Breast epithelium (tissue), 4 donors: ENCODE measurements around the gene H2BK1. TPM values are rescaled to one million over a fixed set of nuclear protein-coding genes. Genes with fewer than 3 reads are reported as not detected.

Experiments
- DNase-seq, 2 donors: peaks; one replicate each; pipeline ENCODE4 v3.0.0-alpha.2; 2019; ENCODE audit warnings: low spot score in 2 of 2
- H3K27ac ChIP-seq, 2 donors: fragments of 200-600 bp; sonication (generic) in 1 of 2; one replicate each; pipeline ENCODE4 v1.5.1; 2016 to 2019; ENCODE audit warnings: mild to moderate bottlenecking in 1 of 2
- H3K27me3 ChIP-seq, 2 donors: fragments of 200-600 bp; sonication (generic) in 1 of 2; one replicate each; pipeline versions ENCODE4 v1.5.1 to v1.6.0; 2017 to 2019; ENCODE audit warnings: control low read depth in 1 of 2, mild to moderate bottlenecking in 1 of 2
- H3K36me3 ChIP-seq: fragments of 200-600 bp; one replicate; pipeline ENCODE4 v1.5.1; 2019
- H3K4me1 ChIP-seq, 2 donors: fragments of 200-600 bp; sonication (generic); one replicate each; pipeline ENCODE4 v1.5.1; 2016 to 2019; ENCODE audit warnings: control low read depth in 1 of 2
- H3K4me3 ChIP-seq, 3 donors: fragments of 200-600 bp; sonication (generic); 1 replicate in 2 of 3; 2 replicates in 1 of 3; pipeline ENCODE4 v1.5.1; 2016 to 2019; ENCODE audit warnings: mild to moderate bottlenecking in 3 of 3, moderate library complexity in 2 of 3
- H3K9me3 ChIP-seq, 2 donors: fragments of 200-600 bp; sonication (generic) in 1 of 2; one replicate each; pipeline ENCODE4 v1.5.1; 2016 to 2019; ENCODE audit warnings: control low read depth in 1 of 2
- CTCF ChIP-seq, 3 donors: fragments of 450-650 bp; IDR thresholded peaks; one replicate each; pipeline ENCODE4 v1.5.1; 2016 to 2017; ENCODE audit warnings: antibody characterized with exemption in 3 of 3, mild to moderate bottlenecking in 3 of 3, moderate library complexity in 3 of 3
- POLR2A ChIP-seq: fragments of 450-650 bp; IDR thresholded peaks from one replicate; pipeline ENCODE4 v1.6.1; 2016; ENCODE audit warnings: antibody characterized with exemption, mild to moderate bottlenecking, moderate library complexity
- POLR2AphosphoS5 ChIP-seq, 3 donors: sonication (generic); formaldehyde crosslinking; IDR thresholded peaks; one replicate each; pipeline ENCODE4 v1.6.1; 2017; ENCODE audit warnings: antibody characterized with exemption in 3 of 3
- intact Hi-C: fragments of 100-400 bp; cut with DNase I; formaldehyde crosslinking; loops from one replicate; pipeline ENCODE4 v1.15.1; 2023; ENCODE audit warnings: low total_unique reads
- total RNA-seq, 3 donors: library from RNA; depleted of rRNA; stranded (reverse); fragments of >200 nt; gene quantifications; one replicate each; pipeline ENCODE4 v1.1.0, GENCODE V29; 2016

The H2BK1 gene
- total RNA-seq, 3 donors from 2014 or later: not detected

GRCh38 chr7:151254316-151254715 lies 44.0 kb upstream of the H2BK1 start:
- H3K27me3 ChIP-seq: no peaks in the 10 kb centered on the region
- no peak for TF ChIP-seq POLR2A
- TF ChIP-seq CTCF (IDR thresholded peaks at IDR 0.05): no peak
- TF ChIP-seq POLR2AphosphoS5 (IDR thresholded peaks at IDR 0.05): no peak
- H3K27ac ChIP-seq: peak overlapping the region in 1 of 2 donors; percentile 38
- intact Hi-C loops: no loop called here
- no peak overlapping the region for H3K4me3 ChIP-seq
- DNase-seq: no peak
- H3K9me3 ChIP-seq: no peaks in the 10 kb centered on the region
- no peaks in the 10 kb centered on the region for H3K36me3 ChIP-seq
- no peaks in the 10 kb centered on the region for H3K4me1 ChIP-seq

DNA sequence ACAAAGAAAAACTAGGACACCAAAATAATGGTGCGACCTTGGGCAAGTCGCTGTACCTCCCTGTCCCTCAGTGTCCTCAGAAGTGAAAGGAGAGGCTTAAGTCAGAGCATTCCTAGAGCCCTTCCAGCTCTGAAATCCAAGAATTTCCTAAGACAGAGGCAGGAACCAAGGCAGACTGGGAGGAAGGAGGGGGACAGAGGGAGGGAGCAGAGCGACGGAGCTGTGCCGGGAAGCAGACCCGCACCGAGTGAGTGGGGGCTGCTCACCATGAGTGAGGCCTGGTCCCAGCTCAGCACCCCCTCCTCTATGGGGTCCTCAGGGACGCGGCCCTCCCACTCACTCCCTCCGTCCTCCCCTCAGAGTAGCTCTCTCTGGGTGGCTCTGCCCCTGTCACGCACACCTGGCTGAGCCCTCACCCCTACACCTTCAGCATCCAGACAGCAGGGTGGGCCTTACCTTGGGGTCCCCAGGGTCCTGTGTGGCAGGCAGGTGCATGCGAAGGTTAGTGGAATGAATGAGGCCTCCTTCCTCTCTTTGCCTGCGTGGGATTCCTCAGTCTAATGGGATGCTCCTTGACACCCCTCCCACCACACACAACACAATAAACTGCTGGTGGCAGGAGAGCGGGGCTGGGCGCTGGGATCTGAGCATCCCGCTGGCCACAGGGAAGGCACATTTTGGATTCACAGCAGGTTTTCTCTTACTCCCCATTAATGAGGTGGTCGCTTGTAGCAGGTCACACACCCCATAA lies 42.8 kb upstream of the H2BK1 start:
- peak overlapping the region; percentile 61 to 84 (median 66) for H3K4me3 ChIP-seq
- H3K9me3 ChIP-seq: no peaks in the 10 kb centered on the region
- H3K36me3 ChIP-seq: no peaks in the 10 kb centered on the region
- no peak for TF ChIP-seq CTCF (IDR thresholded peaks at IDR 0.05)
- no peak for TF ChIP-seq POLR2A
- TF ChIP-seq POLR2AphosphoS5 (IDR thresholded peaks at IDR 0.05): no peak
- no peak for DNase-seq
- no peaks in the 10 kb centered on the region for H3K27me3 ChIP-seq
- no peaks in the 10 kb centered on the region for H3K4me1 ChIP-seq
- intact Hi-C loops: no loop called here
- peak overlapping the region; percentile 80 to 83 for H3K27ac ChIP-seq

GRCh38 chr7:151252561-151252835 lies 42.2 kb upstream of the H2BK1 start:
- H3K4me1 ChIP-seq: peaks cover 0 to 4% of the 10 kb centered on the region in 2 donors
- H3K27ac ChIP-seq: peak overlapping the region; percentile 80 to 94
- peak overlapping the region; percentile 61 to 84 (median 66) for H3K4me3 ChIP-seq
- H3K9me3 ChIP-seq: no peaks in the 10 kb centered on the region
- intact Hi-C loops: no loop called here
- no peak for DNase-seq
- H3K36me3 ChIP-seq: no peaks in the 10 kb centered on the region
- TF ChIP-seq CTCF (IDR thresholded peaks at IDR 0.05) (no peak), POLR2A (no peak), POLR2AphosphoS5 (IDR thresholded peaks at IDR 0.05) (no peak)
- no peaks in the 10 kb centered on the region for H3K27me3 ChIP-seq

DNA sequence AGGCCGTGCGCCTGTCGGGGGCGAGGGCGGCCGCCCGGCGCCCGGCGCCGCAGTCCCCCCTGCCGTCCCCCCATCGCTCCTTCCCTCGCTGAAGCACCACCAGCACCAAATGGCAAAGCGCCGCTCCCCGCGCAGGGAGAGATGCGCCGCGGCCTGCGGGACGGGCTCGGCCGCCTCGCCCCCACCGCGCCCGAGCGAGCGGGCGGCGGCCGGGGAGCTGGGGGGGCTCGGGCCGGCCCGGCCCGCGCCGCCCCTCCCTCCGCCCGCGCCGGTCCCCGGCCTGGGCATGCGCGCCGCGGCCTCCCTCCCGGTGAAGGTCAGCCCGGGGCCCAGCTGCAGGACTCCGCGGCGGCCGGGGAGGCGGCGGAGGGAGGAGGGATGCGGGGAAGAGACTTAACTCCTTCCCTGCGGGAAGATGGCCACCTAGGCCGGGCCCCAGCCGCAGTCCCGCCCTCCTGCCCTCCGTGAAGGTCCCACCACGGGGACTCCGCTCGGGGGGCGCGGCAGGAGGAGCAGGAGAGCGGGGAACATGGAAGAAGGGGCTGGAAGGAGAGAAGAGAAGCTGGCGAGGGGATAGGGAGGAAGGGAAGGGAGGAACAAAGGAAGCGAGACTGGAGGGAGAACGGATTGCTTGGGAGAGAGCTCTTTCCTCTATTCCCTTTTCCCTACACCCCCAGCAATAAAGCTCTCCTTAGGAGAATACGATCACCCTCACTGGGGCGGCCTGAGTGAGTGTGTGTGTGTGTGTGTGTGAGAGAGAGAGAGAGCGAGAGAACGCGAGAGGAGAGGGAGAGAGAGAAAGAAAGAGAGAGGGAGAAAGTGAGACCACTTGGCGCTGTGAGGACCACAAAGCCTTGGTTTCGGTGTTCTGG lies 41.6 kb upstream of the H2BK1 start:
- no peaks in the 10 kb centered on the region for H3K36me3 ChIP-seq
- no peak for DNase-seq
- TF ChIP-seq POLR2A: no peak
- TF ChIP-seq CTCF (IDR thresholded peaks at IDR 0.05): no peak
- TF ChIP-seq POLR2AphosphoS5 (IDR thresholded peaks at IDR 0.05): no peak
- H3K9me3 ChIP-seq: no peaks in the 10 kb centered on the region
- H3K4me3 ChIP-seq: peak overlapping the region; percentile 61 to 84 (median 66)
- peaks cover 0 to 7% of the 10 kb centered on the region in 2 donors for H3K4me1 ChIP-seq
- intact Hi-C loops: no loop called here
- H3K27me3 ChIP-seq: no peaks in the 10 kb centered on the region
- H3K27ac ChIP-seq: peak overlapping the region; percentile 80 to 94

DNA sequence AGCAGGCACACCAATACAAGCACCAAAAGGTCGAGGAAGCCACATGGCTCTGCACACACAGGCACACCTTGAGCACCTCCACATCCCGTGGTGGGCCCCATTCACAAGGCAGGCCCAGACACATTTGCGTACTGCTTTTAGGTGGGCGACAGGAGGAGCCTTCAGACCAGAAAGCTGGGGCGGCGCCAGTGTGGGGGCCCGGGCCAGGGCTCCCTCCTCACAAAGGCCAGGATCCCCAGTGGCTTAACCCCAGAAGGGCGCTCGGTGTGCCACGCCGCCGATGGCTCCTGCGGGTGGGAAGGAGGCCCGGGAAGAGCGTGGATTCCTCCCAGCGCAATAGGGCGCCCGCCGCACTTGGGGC lies 41.0 kb upstream of the H2BK1 start:
- peaks cover 0 to 7% of the 10 kb centered on the region in 2 donors for H3K4me1 ChIP-seq
- no peak for TF ChIP-seq POLR2A
- TF ChIP-seq POLR2AphosphoS5 (IDR thresholded peaks at IDR 0.05): no peak
- peak in 1 of 3 donors; percentile 8 for TF ChIP-seq CTCF (IDR thresholded peaks at IDR 0.05)
- no peaks in the 10 kb centered on the region for H3K9me3 ChIP-seq
- intact Hi-C loops: no loop called here
- H3K27ac ChIP-seq: peak overlapping the region; percentile 63 to 94
- no peaks in the 10 kb centered on the region for H3K36me3 ChIP-seq
- no peaks in the 10 kb centered on the region for H3K27me3 ChIP-seq
- H3K4me3 ChIP-seq: peak overlapping the region; percentile 61 to 84 (median 66)
- no peak for DNase-seq
